ENCODE measurements around the gene MAP3K3.

MAP3K3 gene

GRCh38 chr17:63621684-63622573 is at the start of gene MAP3K3:
Gene MAP3K3 (plus strand): TSS chr17:63622417. CDS start chr17:63622760, 343 bp downstream.
- FAIRE-seq = peak; percentile 27

DNA sequence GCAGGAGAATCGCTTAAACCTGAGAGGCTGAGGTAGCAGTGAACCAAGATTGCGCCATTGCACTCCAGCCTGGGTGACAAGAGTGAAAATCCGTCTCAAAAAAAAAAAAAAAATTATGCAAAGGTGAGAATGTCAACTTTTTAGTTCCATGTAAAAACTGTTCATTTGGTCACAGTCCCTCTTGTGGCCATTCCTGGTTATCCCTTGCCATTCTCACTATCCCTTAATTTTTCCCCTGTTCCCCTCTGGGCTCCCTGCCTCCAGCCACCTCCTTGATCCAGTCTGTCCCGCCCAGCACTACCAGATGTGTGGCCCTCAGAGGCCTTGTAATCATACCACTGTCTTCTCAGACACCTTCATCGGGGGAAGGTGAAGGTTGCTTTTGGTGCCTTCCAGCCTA is 48.6 kb upstream of the MAP3K3 start:
- FAIRE-seq = no peak

DNA sequence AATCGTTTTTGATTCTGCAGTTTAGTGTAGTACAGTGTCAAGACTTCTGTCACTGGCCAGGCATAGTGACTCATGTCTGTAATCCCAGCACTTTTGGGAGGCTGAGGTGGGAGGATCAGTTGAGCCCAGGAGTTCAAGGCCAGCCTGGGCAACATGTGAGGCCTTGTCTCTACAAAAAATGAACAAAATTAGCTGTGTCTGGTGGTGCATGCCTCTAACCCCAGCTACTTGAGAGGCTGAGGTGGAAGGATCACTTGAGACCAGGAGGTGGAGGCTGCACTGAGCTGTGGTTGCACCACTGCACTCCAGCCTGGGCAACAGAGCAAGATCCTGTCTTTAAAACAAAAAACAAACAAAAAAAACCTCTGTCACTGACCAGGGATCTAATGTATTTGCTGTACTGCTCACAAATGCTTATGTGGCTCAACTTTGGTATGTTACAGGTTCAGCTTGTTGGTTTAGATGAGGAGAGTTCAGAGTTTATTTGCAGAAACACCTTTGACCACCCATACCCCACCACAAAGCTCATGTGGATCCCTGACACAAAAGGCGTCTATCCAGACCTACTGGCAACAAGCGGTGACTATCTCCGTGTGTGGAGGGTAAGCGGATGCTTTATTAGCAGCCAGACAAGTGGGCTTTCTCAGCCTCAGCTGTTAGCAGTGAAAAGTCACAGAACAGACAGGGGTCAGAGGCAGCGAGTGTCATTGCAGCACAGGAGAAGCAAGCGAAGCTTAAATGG is 44.0 kb upstream of the MAP3K3 start:
- no peak for FAIRE-seq

GRCh38 chr17:63578769-63579111 is 43.5 kb upstream of the MAP3K3 start:
- FAIRE-seq = no peak

GRCh38 chr17:63579633-63580032 is 42.6 kb upstream of the MAP3K3 start:
- FAIRE-seq = no peak

DNA sequence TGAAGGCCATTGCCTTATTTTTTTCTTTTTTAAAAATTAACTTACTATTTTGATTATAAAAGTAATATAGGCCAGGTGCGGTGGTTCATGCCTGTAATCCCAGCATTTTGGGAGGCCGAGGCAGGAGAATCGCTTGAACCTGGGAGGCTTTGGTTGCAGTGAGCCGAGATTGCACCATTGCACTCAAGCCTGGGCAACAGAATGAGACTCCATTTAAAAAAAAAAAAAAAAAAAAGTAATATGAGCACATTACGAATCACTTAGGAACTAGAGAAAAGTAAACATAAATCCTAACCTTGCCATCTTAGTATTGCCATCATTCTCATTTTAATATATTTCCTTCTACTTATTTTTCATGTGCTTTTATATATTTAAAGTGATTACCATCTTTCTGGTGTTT is 34.4 kb upstream of the MAP3K3 start:
- no peak for FAIRE-seq

DNA sequence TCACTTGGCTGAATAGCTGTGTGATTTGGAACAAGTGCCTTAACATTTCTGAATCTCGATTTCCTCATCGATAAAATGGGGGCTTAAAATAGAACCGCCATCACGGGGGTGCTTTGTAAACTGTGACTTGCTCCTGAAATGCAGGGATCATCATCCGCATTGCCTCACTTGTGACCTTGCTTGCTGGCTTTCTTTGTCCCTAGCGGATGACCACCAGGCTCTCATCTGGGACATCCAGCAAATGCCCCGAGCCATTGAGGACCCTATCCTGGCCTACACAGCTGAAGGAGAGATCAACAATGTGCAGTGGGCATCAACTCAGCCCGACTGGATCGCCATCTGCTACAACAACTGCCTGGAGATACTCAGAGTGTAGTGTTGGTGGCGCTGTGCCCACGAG is 33.4 kb upstream of the MAP3K3 start:
- FAIRE-seq = no peak

- no peak for FAIRE-seq
Observed at GRCh38 chr17:63589646-63590045, 32.6 kb upstream of the MAP3K3 start.

DNA sequence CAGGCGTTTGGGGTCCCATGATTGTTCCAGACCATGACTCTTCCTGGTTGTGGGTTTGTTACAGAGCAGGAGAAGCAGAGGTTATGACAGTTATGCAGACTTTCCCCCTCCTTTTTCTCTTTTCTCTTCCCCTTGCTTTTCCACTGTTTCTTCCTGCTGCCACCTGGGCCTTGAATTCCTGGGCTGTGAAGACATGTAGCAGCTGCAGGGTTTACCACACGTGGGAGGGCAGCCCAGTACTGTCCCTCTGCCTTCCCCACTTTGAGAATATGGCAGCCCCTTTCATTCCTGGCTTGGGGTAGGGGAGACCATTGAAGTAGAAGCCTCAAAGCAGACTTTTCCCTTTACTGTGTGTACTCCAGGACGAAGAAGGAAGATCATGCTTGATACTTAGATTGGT is 29.4 kb upstream of the MAP3K3 start:
- FAIRE-seq = no peak

DNA sequence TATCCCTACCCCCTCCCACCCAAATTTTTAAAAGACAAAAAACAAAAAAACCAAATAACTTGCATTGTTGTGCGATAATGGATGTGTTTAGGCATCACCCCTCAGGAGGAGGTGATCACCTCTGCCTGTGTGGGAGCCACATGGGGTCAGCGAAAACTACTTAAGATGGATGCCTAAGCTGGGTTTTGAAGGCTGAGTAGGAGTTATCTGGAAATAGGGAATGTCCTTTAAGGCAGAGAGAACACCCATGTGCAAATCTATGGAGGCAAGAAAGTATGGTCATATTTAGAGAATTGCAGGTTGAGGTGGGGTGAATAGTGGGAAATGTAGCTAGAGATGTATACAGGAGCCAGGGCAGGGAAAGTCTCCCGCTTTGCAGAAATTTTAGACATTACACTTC is 27.1 kb upstream of the MAP3K3 start:
- FAIRE-seq = no peak

DNA sequence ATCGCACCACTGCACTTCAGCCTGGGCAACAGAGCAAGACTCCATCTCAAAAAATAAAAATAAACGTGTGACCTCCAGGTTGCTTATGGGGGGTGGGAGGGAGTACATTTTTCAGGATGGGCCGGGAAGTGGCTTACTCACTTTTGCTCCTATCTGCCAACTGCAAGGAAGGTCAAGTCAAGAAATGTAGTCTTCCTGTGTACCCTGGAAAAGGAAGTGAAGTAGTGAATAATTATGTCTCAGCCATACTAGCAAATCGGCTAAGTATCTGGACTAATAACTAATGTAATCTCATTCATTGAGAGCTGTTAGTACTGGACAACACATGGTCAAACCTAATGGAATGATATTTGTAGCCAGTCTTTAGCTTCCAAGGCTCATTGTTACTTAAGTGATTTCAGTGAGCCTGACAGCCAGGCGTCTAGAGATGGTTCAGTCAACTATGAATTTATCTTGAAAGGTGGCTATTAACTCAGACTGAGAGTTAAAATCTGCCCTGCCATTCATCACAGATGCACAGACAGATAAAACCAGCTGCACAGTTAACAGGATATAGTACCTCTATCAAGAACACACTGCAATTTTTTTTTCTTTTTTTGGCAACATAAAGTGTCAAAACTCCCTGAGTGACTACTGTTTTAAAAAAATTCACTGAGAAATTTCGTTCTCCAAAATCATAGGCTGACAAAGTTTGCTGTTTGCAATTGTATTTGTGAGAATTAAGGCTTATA is 25.2 kb upstream of the MAP3K3 start:
- no peak for FAIRE-seq

- FAIRE-seq = no peak
Observed at GRCh38 chr17:63598281-63598680, 23.9 kb upstream of the MAP3K3 start.

GRCh38 chr17:63600569-63601438 is 21.4 kb upstream of the MAP3K3 start, which contains the start of gene TACO1:
Gene TACO1 (plus strand): TSS chr17:63600895. CDS start chr17:63601084, 189 bp downstream.
- FAIRE-seq = no peak

- FAIRE-seq = no peak
Observed at GRCh38 chr17:63601439-63602371, 20.5 kb upstream of the MAP3K3 start.

GRCh38 chr17:63609816-63610573 is 12.2 kb upstream of the MAP3K3 start:
- no peak for FAIRE-seq

DNA sequence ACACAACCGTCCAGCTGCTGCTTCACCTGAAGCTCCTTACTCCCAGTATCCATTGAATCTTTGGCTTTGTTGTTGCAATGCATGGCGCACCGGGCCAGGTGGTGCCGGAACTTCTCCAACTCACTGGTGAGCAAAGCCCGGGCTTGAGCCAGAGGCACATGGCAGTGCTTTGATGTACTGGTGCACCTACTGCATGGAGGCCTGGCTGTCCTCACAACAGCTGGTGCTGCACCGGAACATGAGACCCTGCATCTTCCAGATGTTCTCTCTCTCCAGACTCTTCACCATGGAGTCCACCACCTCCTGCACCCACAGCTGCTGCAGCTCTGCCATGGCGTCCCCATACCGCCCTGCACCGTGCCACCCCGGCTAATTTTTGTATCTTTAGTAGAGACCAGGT is 11.4 kb upstream of the MAP3K3 start:
- no peak for FAIRE-seq

- FAIRE-seq = no peak
Observed at GRCh38 chr17:63611354-63611753, 10.9 kb upstream of the MAP3K3 start.

DNA sequence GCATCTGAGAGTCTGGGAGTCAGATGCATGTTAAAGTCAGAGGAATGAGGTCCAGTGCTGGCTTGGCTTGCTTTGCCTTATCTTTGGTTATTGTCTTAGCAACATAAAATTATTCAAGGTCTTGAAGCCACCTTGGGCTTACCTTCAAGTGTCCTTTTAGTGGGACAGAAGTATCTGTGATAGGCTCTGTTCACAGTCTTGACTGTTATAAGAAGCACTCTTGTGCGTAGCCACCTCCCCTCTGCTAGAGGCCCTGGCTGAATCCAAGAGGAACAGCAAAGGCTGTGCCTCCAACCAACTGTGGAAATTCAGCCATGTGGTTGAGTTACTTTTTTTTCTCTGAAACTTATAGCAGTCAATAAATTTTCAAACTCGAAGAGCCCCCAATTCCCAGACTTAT is 8.6 kb upstream of the MAP3K3 start:
- no peak for FAIRE-seq

DNA sequence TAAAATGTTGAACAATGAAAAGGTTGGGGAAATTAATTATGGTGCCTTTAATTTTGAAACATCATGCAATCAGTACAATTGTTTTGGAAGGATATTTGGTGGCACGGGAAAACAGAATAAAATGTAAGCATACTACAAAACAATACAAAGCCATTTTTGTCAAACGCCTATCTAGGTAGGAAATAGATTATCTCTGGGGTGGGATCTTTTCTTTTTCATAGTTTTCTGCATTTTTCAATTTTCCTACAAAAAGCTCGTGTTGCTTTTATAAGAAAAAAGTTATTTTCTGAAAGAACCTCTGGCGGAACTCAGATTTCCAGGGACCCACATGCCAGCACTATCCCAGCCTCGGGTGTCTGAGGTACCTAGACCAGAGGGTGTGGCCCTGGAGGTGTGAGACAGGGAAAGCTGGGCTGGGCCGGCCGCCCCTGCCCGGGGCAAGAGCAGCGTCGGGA is 961 bp upstream of the MAP3K3 start:
- no peak for FAIRE-seq
